ENCODE data around the gene AADAC. TPM values are rescaled to one million over a fixed set of nuclear protein-coding genes. Genes with fewer than 3 reads are reported as not detected.

AADAC gene
- total RNA-seq, 4 donors from 2014 or later: not detected

DNA sequence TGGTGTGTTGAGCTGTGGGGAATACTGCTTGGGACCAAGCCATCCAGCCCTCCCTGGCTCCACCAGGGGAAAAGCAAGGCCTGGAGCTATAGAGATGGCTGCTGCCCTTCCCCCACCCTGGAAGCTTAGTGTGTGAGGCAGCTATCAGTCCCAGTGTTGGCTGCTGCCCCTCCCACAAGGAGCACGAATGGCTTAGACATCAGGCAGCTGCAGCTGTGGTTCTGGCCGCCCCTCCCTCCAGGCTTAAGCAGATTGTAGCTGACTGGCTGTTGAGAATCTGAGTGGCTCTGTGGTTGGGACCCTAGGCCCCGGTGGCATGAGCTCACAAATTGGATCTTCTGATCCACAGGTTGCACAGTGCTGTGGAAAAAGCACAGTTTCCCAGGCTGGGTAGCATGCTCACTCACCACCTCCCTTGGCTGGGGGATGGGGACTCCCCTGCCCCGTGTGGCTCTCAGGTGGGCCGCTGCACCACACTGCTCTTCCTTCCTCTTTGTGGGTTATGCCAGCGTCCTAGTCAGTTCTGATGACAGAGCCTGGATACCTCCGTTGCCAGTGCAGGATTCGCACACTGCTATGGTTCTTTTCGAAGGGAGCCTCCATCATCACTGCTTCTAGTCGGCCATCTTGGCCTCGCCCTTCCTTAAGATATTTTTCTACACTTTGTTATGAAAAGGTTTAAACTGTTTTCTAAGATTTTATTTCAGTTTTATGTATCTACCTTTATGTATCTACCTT lies 38.3 kb downstream of the AADAC start:
- intact Hi-C loops (cut with DNase I): no loop called here
- TF ChIP-seq POLR2A (IDR thresholded peaks at IDR 0.05) (no peak), CTCF (IDR thresholded peaks at IDR 0.05) (no peak)
- Histone ChIP-seq H3K27me3 (no peaks in the 10 kb centered on the region), H3K27ac (no peak overlapping the region), H3K4me3 (replicated peaks in 1 of 3) (no peak overlapping the region), H3K9me3 (no peaks in the 10 kb centered on the region), H3K4me1 (no peaks in the 10 kb centered on the region), H3K36me3 (no peaks in the 10 kb centered on the region)
- no peak for DNase-seq
- 86 to 93% methylated on average over 6 to 9 of the region's 11 CpGs for WGBS, 2 donors

DNA sequence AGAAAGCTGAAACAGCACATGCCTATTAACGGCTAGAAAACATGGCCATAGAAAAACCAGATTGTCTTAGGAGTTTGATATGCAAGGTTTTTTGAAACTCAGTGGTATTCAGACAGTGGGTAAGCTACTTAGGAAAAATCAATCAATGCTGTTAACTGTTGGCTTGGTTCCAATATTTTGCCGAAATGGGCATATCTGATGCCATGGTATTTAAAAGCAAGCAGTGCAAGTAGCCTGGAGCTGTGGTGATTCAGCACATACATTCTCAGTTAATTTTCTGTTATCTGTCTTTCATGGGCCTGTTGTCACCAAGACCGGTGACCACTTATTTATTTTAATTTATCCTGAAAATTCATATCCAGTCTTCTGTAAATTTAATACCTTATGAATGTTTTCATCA lies 42.2 kb downstream of the AADAC start:
- 97 to 98% methylated on average over 3 of the region's 3 CpGs for WGBS, 2 donors
- Histone ChIP-seq H3K27ac (no peak overlapping the region), H3K9me3 (no peaks in the 10 kb centered on the region), H3K27me3 (no peaks in the 10 kb centered on the region), H3K36me3 (no peaks in the 10 kb centered on the region), H3K4me1 (no peaks in the 10 kb centered on the region), H3K4me3 (replicated peaks in 1 of 3) (no peak overlapping the region)
- DNase-seq: no peak
- no peak for TF ChIP-seq POLR2A (IDR thresholded peaks at IDR 0.05)
- TF ChIP-seq CTCF (IDR thresholded peaks at IDR 0.05): no peak
- intact Hi-C loops (cut with DNase I): no loop called here

DNA sequence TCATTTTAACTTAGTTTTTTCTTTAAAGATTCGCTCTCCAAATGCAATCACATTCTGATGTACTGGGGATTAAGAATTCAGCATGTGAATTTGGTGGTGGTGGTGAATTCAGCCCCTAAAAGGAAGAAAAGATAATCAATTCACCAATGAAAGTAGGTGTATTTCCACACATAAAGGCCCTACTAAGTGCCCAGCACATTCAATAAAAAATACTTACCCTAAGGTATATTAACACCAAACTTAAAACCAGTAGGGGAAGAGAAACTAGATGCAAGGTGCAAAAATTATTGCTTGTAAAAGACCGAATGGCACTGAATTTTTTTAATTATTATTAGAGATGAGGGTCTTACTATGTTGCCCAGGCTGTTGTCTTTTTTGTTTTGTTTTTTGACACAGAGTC lies 42.7 kb downstream of the AADAC start:
- Histone ChIP-seq H3K4me1 (no peaks in the 10 kb centered on the region), H3K27me3 (no peaks in the 10 kb centered on the region), H3K4me3 (replicated peaks in 1 of 3) (no peak overlapping the region), H3K36me3 (no peaks in the 10 kb centered on the region), H3K9me3 (no peaks in the 10 kb centered on the region), H3K27ac (no peak overlapping the region)
- intact Hi-C loops (cut with DNase I): no loop called here
- WGBS, 2 donors: 96 to 98% methylated on average over 2 of the region's 2 CpGs
- no peak for DNase-seq
- TF ChIP-seq CTCF (IDR thresholded peaks at IDR 0.05) (no peak), POLR2A (IDR thresholded peaks at IDR 0.05) (no peak)

GRCh38 chr3:151859233-151859673 lies 45.3 kb downstream of the AADAC start:
- intact Hi-C loops (cut with DNase I): no loop called here
- TF ChIP-seq CTCF (IDR thresholded peaks at IDR 0.05) (no peak), POLR2A (IDR thresholded peaks at IDR 0.05) (no peak)
- WGBS, 2 donors: 83 to 84% methylated on average over 2 of the region's 2 CpGs

DNA sequence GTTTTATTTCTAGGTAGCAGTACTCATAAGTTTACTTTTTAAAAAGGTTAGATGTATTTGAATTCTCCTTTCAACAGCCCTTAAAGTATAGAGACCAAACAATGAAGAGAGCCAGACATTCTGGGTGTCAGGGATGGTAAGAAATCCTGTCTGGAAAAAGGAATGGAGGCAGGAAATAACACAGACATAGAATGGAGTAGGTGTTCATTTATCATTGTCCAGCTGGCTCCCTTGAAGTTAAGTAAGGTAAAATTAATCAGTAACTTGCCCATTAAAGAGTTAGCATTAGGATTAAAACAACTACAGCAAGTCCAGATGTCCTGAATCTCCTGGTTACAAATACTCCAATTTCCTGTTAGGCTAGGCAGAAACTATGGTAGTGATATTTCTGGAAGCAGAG lies 46.0 kb downstream of the AADAC start:
- TF ChIP-seq POLR2A (IDR thresholded peaks at IDR 0.05): no peak
- TF ChIP-seq CTCF (IDR thresholded peaks at IDR 0.05): no peak
- no peaks in the 10 kb centered on the region for H3K27me3 ChIP-seq
- no peaks in the 10 kb centered on the region for H3K36me3 ChIP-seq
- H3K4me1 ChIP-seq: no peaks in the 10 kb centered on the region
- no peak overlapping the region for H3K27ac ChIP-seq
- intact Hi-C loops (cut with DNase I): no loop called here
- no peak overlapping the region for H3K4me3 ChIP-seq (replicated peaks in 1 of 3)
- no peak for DNase-seq
- H3K9me3 ChIP-seq: no peaks in the 10 kb centered on the region

More at GRCh38 chr3:151859233-151859673, 45.3 kb downstream of the AADAC start:
- H3K36me3 ChIP-seq: no peaks in the 10 kb centered on the region
- no peaks in the 10 kb centered on the region for H3K27me3 ChIP-seq
- H3K4me1 ChIP-seq: no peaks in the 10 kb centered on the region
- no peaks in the 10 kb centered on the region for H3K9me3 ChIP-seq
- no peak overlapping the region for H3K4me3 ChIP-seq (replicated peaks in 1 of 3)
- DNase-seq: no peak
- no peak overlapping the region for H3K27ac ChIP-seq
